Right atrium auricular region (tissue), 2 donors: ENCODE results near the gene NUP160. TPM values are rescaled to one million over a fixed set of nuclear protein-coding genes. Genes with fewer than 3 reads are reported as not detected.
"Not testable (repeated sequence)": the region's sequence is repeated elsewhere in the genome, so short reads cannot be mapped to it uniquely, and the experiment has no call there.

Experiments
- DNase-seq: peaks from one replicate; pipeline ENCODE4 v3.0.0-alpha.2; 2019; ENCODE audit warnings: low spot score
- H3K27ac ChIP-seq, 2 donors: fragments of 200-600 bp; sonication (generic); 1 replicate in 1 of 2; 2 replicates in 1 of 2; pipeline ENCODE4 v1.5.1; 2016 to 2019
- H3K27me3 ChIP-seq, 2 donors: fragments of 200-600 bp; sonication (generic); one replicate each; pipeline versions ENCODE4 v1.5.1 to v1.6.0; 2017 to 2019
- H3K36me3 ChIP-seq: fragments of 200-600 bp; sonication (generic); one replicate; pipeline ENCODE4 v1.5.1; 2016
- H3K4me1 ChIP-seq, 2 donors: fragments of 200-600 bp; sonication (generic); one replicate each; pipeline versions ENCODE4 v1.5.1 to v1.6.0; 2017 to 2019
- H3K4me3 ChIP-seq, 2 donors: fragments of 200-600 bp; sonication (generic); 1 replicate in 1 of 2; 2 replicates in 1 of 2; pipeline ENCODE4 v1.5.1; 2017 to 2019; ENCODE audit warnings: mild to moderate bottlenecking in 1 of 2, moderate library complexity in 1 of 2
- H3K9me3 ChIP-seq, 2 donors: fragments of 200-600 bp; sonication (generic); one replicate each; pipeline ENCODE4 v1.5.1; 2019
- CTCF ChIP-seq, 2 donors: fragments of 200-600 bp; sonication (generic); IDR thresholded peaks; one replicate each; pipeline ENCODE4 v1.5.1; 2019; ENCODE audit warnings: antibody characterized with exemption in 2 of 2
- total RNA-seq, 2 donors: library from RNA; depleted of rRNA; stranded (reverse); fragments of >200 nt; gene quantifications; one replicate each; pipeline ENCODE4 v1.1.0, GENCODE V29; 2016

NUP160 gene
- total RNA-seq, 2 donors from 2014 or later, result 7.1 to 11.7 TPM

- no peak for DNase-seq
- TF ChIP-seq CTCF (IDR thresholded peaks at IDR 0.05), result no peak
- H3K4me3 ChIP-seq, result no peak overlapping the region
Measured at GRCh38 chr11:47887910-47888569, 39.9 kb upstream of the NUP160 start.

GRCh38 chr11:47886096-47886495 is 37.9 kb upstream of the NUP160 start:
- DNase-seq, result no peak
- Histone ChIP-seq H3K9me3 (no peaks in the 10 kb centered on the region), H3K27ac (no peak overlapping the region), H3K36me3 (no peaks in the 10 kb centered on the region), H3K4me3 (no peak overlapping the region), H3K27me3 (no peaks in the 10 kb centered on the region), H3K4me1 (no peaks in the 10 kb centered on the region)
- no peak for TF ChIP-seq CTCF (IDR thresholded peaks at IDR 0.05)

More at GRCh38 chr11:47887910-47888569, 39.9 kb upstream of the NUP160 start:
- no peaks in the 10 kb centered on the region for H3K4me1 ChIP-seq
- no peak overlapping the region for H3K27ac ChIP-seq
- H3K36me3 ChIP-seq, result no peaks in the 10 kb centered on the region
- H3K27me3 ChIP-seq, result no peaks in the 10 kb centered on the region
- no peaks in the 10 kb centered on the region for H3K9me3 ChIP-seq

GRCh38 chr11:47882437-47882836 is 34.3 kb upstream of the NUP160 start:
- not testable (repeated sequence) for DNase-seq, H3K4me3 ChIP-seq, H3K9me3 ChIP-seq, H3K27ac ChIP-seq, H3K27me3 ChIP-seq, H3K4me1 ChIP-seq, H3K36me3 ChIP-seq

DNA sequence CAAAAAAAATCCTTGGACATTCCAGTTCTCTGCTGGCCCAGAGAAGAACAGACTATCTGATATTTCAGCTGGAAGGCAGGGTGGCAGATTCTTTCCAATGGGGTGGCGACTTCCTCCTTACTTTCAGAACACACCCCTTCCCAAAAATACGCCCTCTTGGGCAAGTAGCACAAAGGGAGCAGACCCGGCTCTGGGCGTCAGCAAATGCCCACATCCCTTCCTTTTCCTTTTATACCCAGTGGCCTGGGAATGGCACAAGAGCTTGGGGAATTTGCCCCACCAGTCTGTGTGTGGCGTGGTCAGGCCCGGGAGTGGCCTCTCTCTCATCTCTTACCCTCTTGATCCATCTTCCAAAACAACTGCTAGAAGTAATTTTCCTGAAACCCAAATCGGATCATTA is 33.0 kb upstream of the NUP160 start:
- Histone ChIP-seq H3K27ac (no peak overlapping the region), H3K27me3 (no peaks in the 10 kb centered on the region), H3K36me3 (no peaks in the 10 kb centered on the region), H3K4me3 (no peak overlapping the region), H3K9me3 (peaks cover 0 to 6% of the 10 kb centered on the region in 2 donors), H3K4me1 (no peaks in the 10 kb centered on the region)
- TF ChIP-seq CTCF (IDR thresholded peaks at IDR 0.05), result no peak
- peak; percentile 65 for DNase-seq

DNA sequence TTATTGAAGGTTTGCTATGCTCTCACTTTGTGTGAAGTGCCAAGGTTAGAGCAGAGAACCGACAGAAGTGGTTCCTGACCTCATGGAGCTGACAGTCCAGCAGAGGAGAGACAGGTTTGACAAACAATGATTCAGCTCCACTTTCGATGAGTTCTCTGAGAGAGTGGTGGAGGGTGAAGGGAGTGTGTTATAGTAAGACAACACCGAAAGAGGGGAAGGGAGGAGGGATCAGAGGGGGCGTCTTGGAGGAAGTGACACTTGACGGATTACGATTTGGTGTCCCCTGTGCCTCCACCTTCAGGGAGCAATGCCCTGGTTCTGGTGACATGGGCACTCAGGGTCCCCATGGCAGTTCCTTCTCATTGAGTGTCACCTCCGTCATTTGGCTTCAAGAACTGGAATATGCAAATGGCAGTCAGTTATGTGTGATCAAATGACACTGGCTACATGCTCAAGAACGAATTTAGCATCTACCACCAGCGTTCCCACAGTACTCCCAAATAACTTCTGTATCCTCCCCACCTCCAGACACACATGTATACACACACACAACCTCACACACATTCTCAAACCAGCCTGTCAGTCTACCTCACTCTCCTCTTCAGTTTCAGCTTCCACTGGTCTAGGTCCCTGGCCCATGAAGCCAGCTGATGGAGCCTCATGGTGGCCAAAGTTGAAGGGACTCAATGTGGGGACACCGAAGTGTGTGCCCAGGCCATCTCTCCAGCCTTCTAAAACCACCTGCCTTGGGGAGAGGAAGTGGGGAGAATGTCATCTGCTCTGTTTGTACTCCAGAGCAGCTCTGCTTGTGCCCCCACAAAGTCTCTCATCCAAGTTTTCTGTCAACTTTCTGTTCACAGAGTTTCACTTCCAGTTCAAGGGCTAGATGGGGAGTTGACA is 31.4 kb upstream of the NUP160 start:
- DNase-seq, result no peak
- Histone ChIP-seq H3K4me1 (no peaks in the 10 kb centered on the region), H3K27ac (no peak overlapping the region), H3K9me3 (peaks cover 4 to 22% of the 10 kb centered on the region in 2 donors), H3K4me3 (no peak overlapping the region), H3K36me3 (no peaks in the 10 kb centered on the region), H3K27me3 (no peaks in the 10 kb centered on the region)
- TF ChIP-seq CTCF (IDR thresholded peaks at IDR 0.05), result no peak

DNA sequence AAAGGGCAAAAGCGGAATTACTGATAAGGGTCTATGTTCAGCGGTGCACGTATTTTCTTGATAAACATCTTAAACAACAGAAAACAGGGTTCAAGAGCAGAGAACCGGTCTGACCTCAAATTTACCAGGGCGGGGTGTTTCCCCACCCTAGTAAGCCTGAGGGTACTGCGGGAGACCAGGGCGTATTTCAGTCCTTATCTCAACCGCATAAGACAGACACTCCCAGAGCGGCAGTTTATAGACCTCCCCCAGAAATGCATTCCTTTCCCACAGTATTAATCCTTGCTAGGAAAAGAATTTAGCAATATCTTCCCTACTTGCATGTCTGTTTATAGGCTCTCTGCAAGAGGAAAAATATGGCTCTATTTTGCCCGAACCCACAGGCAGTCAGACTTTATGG is 27.7 kb upstream of the NUP160 start:
- peaks cover 4 to 22% of the 10 kb centered on the region in 2 donors for H3K9me3 ChIP-seq
- not testable (repeated sequence) for H3K4me1 ChIP-seq, H3K27me3 ChIP-seq, H3K36me3 ChIP-seq, H3K4me3 ChIP-seq, H3K27ac ChIP-seq, DNase-seq
